ENCODE results near the gene BAIAP3. TPM values are rescaled to one million over a fixed set of nuclear protein-coding genes. Genes with fewer than 3 reads are reported as not detected.

The BAIAP3 gene
- total RNA-seq, 4 donors from 2014 or later: 17.9 to 160 (median 29.0) TPM

DNA sequence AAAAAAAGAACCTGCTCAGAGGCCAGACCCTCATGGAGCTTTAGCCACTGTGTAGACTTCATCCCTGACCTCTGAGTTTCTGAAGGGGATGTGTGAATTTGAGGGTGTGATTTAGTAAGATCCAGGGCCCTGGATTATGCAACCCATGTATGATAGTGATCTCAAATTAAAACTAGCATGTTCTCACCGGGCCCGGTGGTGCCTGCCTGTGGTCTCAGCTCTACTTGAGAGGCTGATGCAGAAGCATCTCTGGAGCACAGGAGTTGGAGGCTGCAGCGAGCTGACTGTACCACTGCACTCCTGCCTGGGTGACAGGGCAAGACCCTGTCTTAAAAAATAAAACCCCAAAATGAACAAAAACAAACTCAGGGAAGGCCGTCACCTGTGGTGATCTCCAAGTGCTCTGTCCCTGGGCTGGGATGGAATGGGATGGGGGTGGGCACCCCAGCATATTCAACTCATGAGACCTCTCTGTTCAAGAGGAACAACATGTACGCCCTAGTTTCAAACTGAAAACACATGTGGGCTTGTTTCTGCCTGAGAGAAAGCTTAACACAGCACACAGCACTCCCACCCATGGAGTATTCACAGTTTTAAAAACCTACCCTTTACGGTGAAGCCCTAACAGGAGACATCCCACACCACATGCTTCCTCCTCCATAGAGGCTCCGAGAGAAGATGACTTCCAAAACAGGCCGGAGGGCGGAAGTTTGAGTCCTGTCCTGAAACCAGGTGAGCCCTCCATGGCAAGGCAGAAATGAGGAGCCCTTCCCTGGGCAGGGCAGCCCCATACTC, 48.4 kb downstream of the BAIAP3 start:
- H3K4me1 ChIP-seq: peaks cover 4 to 22% (median 13%) of the 10 kb centered on the region in 4 donors
- no peaks in the 10 kb centered on the region for H3K27me3 ChIP-seq
- H3K36me3 ChIP-seq: peaks cover 0 to 43% (median 0%) of the 10 kb centered on the region in 3 donors
- H3K27ac ChIP-seq: no peak overlapping the region
- no peak overlapping the region for H3K4me3 ChIP-seq
- no peak for DNase-seq
- no peaks in the 10 kb centered on the region for H3K9me3 ChIP-seq
- TF ChIP-seq, protein P1, sequence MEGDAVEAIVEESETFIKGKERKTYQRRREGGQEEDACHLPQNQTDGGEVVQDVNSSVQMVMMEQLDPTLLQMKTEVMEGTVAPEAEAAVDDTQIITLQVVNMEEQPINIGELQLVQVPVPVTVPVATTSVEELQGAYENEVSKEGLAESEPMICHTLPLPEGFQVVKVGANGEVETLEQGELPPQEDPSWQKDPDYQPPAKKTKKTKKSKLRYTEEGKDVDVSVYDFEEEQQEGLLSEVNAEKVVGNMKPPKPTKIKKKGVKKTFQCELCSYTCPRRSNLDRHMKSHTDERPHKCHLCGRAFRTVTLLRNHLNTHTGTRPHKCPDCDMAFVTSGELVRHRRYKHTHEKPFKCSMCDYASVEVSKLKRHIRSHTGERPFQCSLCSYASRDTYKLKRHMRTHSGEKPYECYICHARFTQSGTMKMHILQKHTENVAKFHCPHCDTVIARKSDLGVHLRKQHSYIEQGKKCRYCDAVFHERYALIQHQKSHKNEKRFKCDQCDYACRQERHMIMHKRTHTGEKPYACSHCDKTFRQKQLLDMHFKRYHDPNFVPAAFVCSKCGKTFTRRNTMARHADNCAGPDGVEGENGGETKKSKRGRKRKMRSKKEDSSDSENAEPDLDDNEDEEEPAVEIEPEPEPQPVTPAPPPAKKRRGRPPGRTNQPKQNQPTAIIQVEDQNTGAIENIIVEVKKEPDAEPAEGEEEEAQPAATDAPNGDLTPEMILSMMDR (IDR thresholded peaks at IDR 0.05): no peak
- no peak for TF ChIP-seq POLR2A (IDR thresholded peaks at IDR 0.05)

DNA sequence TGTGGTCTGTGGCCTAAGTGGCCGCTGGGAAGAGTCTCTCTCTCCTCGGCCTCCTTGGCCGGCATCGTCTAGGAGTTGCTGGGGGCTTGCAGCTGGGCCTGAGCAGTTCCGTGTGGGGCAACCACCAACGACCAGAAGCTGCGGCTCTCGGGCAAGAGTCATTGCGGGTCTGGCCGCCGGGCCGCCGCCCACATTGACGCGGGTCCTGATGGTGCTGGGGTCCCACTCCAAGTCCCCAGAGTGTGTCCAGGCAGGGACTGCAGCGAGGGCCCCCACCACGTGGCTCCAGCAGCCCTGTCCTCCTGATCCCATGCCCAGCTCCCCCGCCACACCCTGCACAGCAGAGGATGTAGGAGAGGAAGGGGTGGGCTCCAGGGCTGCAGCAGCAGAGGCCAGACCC, 50.1 kb downstream of the BAIAP3 start:
- H3K9me3 ChIP-seq: no peaks in the 10 kb centered on the region
- no peak overlapping the region for H3K27ac ChIP-seq
- H3K36me3 ChIP-seq: peaks cover 0 to 52% (median 0%) of the 10 kb centered on the region in 3 donors
- H3K4me3 ChIP-seq: no peak overlapping the region
- no peak for DNase-seq
- no peaks in the 10 kb centered on the region for H3K27me3 ChIP-seq
- TF ChIP-seq POLR2A (IDR thresholded peaks at IDR 0.05): no peak
- TF ChIP-seq, protein P1 (IDR thresholded peaks at IDR 0.05): no peak
- peaks cover 4 to 16% (median 10%) of the 10 kb centered on the region in 4 donors for H3K4me1 ChIP-seq

DNA sequence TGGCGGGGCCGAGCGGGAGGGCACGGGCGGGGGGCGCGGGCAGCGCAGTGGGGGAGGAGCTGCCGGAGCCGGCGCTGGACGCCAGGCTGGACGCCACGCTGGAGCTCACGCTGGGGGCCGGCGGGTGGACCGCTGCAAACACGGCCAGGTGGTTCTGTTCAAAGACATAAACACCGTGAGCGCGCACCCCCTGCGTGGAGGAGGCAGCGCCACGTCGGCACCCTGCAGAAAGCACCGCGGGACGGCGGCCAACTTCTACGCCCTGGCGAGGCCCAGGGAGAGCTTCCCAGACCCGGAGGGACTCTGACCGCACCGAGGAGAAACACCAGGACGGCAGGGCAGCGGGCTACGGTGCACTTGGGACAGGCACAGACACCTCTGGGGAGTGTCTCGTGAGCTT, 51.8 kb downstream of the BAIAP3 start:
- no peak for DNase-seq
- H3K4me3 ChIP-seq: no peak overlapping the region
- no peaks in the 10 kb centered on the region for H3K9me3 ChIP-seq
- H3K4me1 ChIP-seq: no peaks in the 10 kb centered on the region
- TF ChIP-seq POLR2A (IDR thresholded peaks at IDR 0.05): no peak
- TF ChIP-seq, protein P1 (IDR thresholded peaks at IDR 0.05): no peak
- H3K27ac ChIP-seq: no peak overlapping the region
- peaks cover 0 to 68% (median 0%) of the 10 kb centered on the region in 3 donors for H3K36me3 ChIP-seq
- no peaks in the 10 kb centered on the region for H3K27me3 ChIP-seq

DNA sequence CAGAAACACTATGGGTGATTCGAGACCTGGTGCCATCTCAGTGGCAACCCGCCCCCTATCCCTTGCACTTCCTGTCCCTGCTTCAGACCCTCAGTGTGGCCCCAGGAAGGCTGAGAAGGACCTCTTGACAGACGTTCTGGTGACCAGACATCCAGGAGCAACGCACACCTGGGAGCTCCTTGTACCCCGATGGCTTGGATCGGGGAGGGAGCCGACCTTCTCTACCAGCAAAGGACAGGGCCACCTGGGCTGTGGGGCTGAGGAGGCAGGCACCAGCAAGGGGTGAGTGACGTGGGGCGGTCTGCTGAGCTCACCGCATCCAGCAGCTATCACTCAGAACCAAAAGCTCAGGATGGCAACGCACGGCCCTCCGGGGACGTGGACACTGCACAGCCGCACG, 53.9 kb downstream of the BAIAP3 start:
- TF ChIP-seq, protein P1 (IDR thresholded peaks at IDR 0.05): no peak
- Histone ChIP-seq H3K4me3 (no peak overlapping the region), H3K36me3 (peaks cover 0 to 69% (median 0%) of the 10 kb centered on the region in 3 donors), H3K4me1 (no peaks in the 10 kb centered on the region), H3K27ac (no peak overlapping the region), H3K27me3 (no peaks in the 10 kb centered on the region), H3K9me3 (no peaks in the 10 kb centered on the region)
- no peak for DNase-seq

DNA sequence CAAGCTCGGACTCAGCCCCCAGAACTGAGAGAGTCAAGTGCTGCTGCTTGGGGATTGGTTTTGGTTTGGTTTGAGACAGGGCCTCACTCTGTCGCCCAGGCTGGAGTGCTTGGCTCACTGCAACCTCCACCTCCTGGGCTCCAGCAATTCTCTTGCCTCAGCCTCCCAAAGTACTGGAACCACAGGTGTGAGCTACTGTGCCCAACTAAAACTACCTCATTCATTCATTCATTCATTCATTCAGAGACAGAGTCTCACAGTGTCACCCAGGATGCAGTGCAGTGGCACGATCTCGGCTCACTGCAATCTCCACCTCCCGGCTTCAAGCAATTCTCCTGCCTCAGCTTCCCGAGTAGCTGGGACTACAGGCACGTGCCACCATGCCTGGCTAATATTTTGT, 56.3 kb downstream of the BAIAP3 start:
- no peak overlapping the region for H3K4me3 ChIP-seq
- no peaks in the 10 kb centered on the region for H3K27me3 ChIP-seq
- TF ChIP-seq POLR2A (IDR thresholded peaks at IDR 0.05): no peak
- TF ChIP-seq, protein P1 (IDR thresholded peaks at IDR 0.05): no peak
- H3K4me1 ChIP-seq: no peaks in the 10 kb centered on the region
- H3K27ac ChIP-seq: no peak overlapping the region
- H3K36me3 ChIP-seq: peaks cover 0 to 75% (median 3%) of the 10 kb centered on the region in 3 donors
- no peaks in the 10 kb centered on the region for H3K9me3 ChIP-seq
- DNase-seq: no peak

Measured in Peyer's patch (tissue), 4 donors.